HEK293T (cell line): Measurements from ENCODE around the gene PTPRM.

Experiments
- ELF4 ChIP-seq: fragments of 450-650 bp; IDR thresholded peaks from 2 replicates; pipeline ENCODE4 v1.6.1; 2017; ENCODE audit warnings: antibody characterized with exemption
- FOXM1 ChIP-seq: fragments of 450-650 bp; IDR thresholded peaks from 2 replicates; pipeline ENCODE4 v1.6.1; 2017; ENCODE audit warnings: mild to moderate bottlenecking, borderline replicate concordance
- SUZ12 ChIP-seq: fragments of 450-650 bp; IDR thresholded peaks from 2 replicates; pipeline ENCODE4 v1.6.1; 2016; ENCODE audit warnings: mild to moderate bottlenecking
- TARDBP ChIP-seq: fragments of 450-650 bp; IDR thresholded peaks from 2 replicates; pipeline ENCODE4 v1.6.1; 2016

DNA sequence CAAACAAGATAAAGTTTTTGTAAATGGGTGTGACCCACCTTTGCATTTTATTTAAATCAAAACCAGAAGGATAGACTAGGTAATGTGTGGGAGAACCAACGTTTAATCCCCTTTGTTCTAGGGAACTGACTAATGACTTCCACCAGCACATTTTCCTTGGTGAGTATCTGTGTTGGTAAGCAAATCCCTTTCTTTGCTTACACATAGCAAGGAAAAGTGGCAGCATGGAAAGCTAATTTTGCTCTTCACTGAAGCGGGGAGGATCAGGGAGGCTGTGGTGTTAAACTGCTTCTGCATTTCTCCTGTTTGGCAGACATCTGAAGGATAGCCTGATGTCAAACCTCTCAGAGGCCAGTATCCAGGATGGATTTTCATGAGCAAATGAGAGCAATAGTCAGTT, 331.1 kb downstream of the PTPRM start:
- TF ChIP-seq FOXM1 = no peak
- TF ChIP-seq TARDBP = no peak
- TF ChIP-seq ELF4 = no peak
- TF ChIP-seq SUZ12 = no peak
